ENCODE measurements around the gene DNAAF2. TPM values are rescaled to one million over a fixed set of nuclear protein-coding genes. Genes with fewer than 3 reads are reported as not detected.
A peak's percentile ranks its signal among the peaks of the same experiment; 100 is the strongest.

Gene DNAAF2
- total and polyA plus RNA-seq, 2 of the 13 experiments (the other 11 are each of a cell fraction or from before 2014, with no cell fraction given), result 6.1 to 13.6 TPM

- TF ChIP-seq ZNF660 (CRISPR knock-in tag; IDR thresholded peaks at IDR 0.05; ENCODE audit: borderline replicate concordance, low read depth) (no peak), U2AF1 (optimal IDR thresholded peaks at IDR 0.05; ENCODE audit: low read depth, low read length) (no peak), ATF5 (CRISPR knock-in tag; IDR thresholded peaks at IDR 0.05; ENCODE audit: low read depth) (no peak), DMAP1 (CRISPR knock-in tag; IDR thresholded peaks at IDR 0.05) (peak; percentile 89), ZNF12 (CRISPR knock-in tag; IDR thresholded peaks at IDR 0.05) (no peak), KLF12 (CRISPR knock-in tag; IDR thresholded peaks at IDR 0.05; ENCODE audit: borderline replicate concordance) (no peak), ATF4 (CRISPR knock-in tag; IDR thresholded peaks at IDR 0.05) (peak in 1 of 2 experiments; percentile 59; a peak in 1 of 4 replicates), ZNF878 (CRISPR knock-in tag; IDR thresholded peaks at IDR 0.05) (peak; percentile 69; the same call in 1 of the 2 replicates), FOXJ3 (CRISPR knock-in tag; IDR thresholded peaks at IDR 0.05; ENCODE audit: borderline replicate concordance) (peak; percentile 44; the same call in 1 of the 2 replicates), ZFX (CRISPR knock-in tag; IDR thresholded peaks at IDR 0.05; ENCODE audit: low read depth) (peak; percentile 82), MXI1 (IDR thresholded peaks at IDR 0.05; ENCODE audit: borderline replicate concordance, low read depth, low read length) (peak; percentile 79; the same call in 2 of the 3 replicates), ZFP36L2 (CRISPR knock-in tag; IDR thresholded peaks at IDR 0.05) (no peak), IRF1 (CRISPR knock-in tag; IDR thresholded peaks at IDR 0.05; ENCODE audit: low read depth) (peak; percentile 73; the same call in 1 of the 2 replicates), ZBTB26 (CRISPR knock-in tag; IDR thresholded peaks at IDR 0.05; ENCODE audit: borderline replicate concordance) (peak; percentile 66; the same call in 1 of the 2 replicates), ZNF557 (CRISPR knock-in tag; IDR thresholded peaks at IDR 0.05) (peak; percentile 62; the same call in 1 of the 2 replicates), SRF (IDR thresholded peaks at IDR 0.05; ENCODE audit: low read depth, low read length) (no peak)
Observed at GRCh38 chr14:49598485-49599300, 36.4 kb downstream of the DNAAF2 start, which contains the start of gene LRR1 (continued).
